ENCODE data around the gene GHRL.

The GHRL gene

GRCh38 chr3:10292505-10293419 lies at the start of gene GHRL:
GHRL (minus strand) TSS chr3:10292947; CDS start chr3:10290180, 2,767 bp downstream.
- DNase-seq = no peak

- no peak for DNase-seq
Measured at GRCh38 chr3:10341901-10342398, 49.2 kb upstream of the GHRL start.

- DNase-seq = no peak
Measured at GRCh38 chr3:10340476-10340875, 47.7 kb upstream of the GHRL start.

GRCh38 chr3:10340046-10340445 lies 47.3 kb upstream of the GHRL start:
- DNase-seq = no peak

GRCh38 chr3:10339376-10339955 lies 46.7 kb upstream of the GHRL start:
- DNase-seq = no peak

GRCh38 chr3:10338591-10339353 lies 46.0 kb upstream of the GHRL start:
- no peak for DNase-seq

GRCh38 chr3:10338164-10338470 lies 45.4 kb upstream of the GHRL start:
- DNase-seq = no peak

GRCh38 chr3:10337323-10338163 lies 44.8 kb upstream of the GHRL start:
- DNase-seq = peak; percentile 92

- no peak for DNase-seq
Measured at GRCh38 chr3:10336761-10337160, 44.0 kb upstream of the GHRL start.

GRCh38 chr3:10335871-10336622 lies 43.3 kb upstream of the GHRL start:
- DNase-seq = no peak

- no peak for DNase-seq
Measured at GRCh38 chr3:10335190-10335738, 42.5 kb upstream of the GHRL start.

- DNase-seq = peak; percentile 11
Measured at GRCh38 chr3:10334459-10334858, 41.7 kb upstream of the GHRL start.

- no peak for DNase-seq
Measured at GRCh38 chr3:10334042-10334441, 41.3 kb upstream of the GHRL start.

GRCh38 chr3:10333349-10333650 lies 40.6 kb upstream of the GHRL start:
- no peak for DNase-seq

- no peak for DNase-seq
Measured at GRCh38 chr3:10332481-10333348, 40.0 kb upstream of the GHRL start.

GRCh38 chr3:10331320-10331719 lies 38.6 kb upstream of the GHRL start:
- no peak for DNase-seq

GRCh38 chr3:10330319-10330718 lies 37.6 kb upstream of the GHRL start:
- no peak for DNase-seq

GRCh38 chr3:10329495-10330015 lies 36.8 kb upstream of the GHRL start:
- no peak for DNase-seq

- DNase-seq = no peak
Measured at GRCh38 chr3:10328460-10329071, 35.8 kb upstream of the GHRL start.

GRCh38 chr3:10327592-10327991 lies 34.8 kb upstream of the GHRL start:
- no peak for DNase-seq

All from NCI-H2171 treated with DMSO at 0.1 percent for 48 hours (cell line).